Measurements from ENCODE around the gene GNGT2.

- TF ChIP-seq CTCF (IDR thresholded peaks at IDR 0.05; ENCODE audit: poor library complexity) (peak; percentile 80), EZH2 (IDR thresholded peaks at IDR 0.05; ENCODE audit: borderline replicate concordance) (no peak)
These were observed 13.3 kb upstream of the GNGT2 start for GRCh38 chr17:49223517-49224197.
